ENCODE data around the gene SF3A1.
"Not testable (repeated sequence)": the region's sequence is repeated elsewhere in the genome, so short reads cannot be mapped to it uniquely, and the experiment has no call there.

DNA sequence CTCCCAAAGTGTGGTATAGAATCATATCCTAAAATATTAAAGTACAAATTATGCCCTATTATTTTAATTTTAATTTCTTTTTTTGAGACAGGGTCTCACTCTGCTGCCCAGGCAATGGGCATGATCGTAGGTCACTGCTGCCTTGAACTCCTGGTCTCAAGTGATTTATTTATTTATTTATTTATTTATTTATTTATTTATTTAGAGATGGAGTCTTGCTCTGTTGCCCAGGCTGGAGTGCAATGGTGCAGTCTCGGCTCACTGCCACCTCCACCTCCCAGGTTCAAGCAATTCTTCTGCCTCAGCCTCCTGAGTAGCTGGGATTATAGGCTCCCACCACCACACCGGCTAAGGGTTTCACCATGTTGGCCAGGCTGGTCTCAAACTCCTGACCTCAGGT lies 44.3 kb upstream of the SF3A1 start:
- not testable (repeated sequence) for TF ChIP-seq CTCF (IDR thresholded peaks at IDR 0.05; ENCODE audit: low read length); EZH2 (optimal IDR thresholded peaks at IDR 0.05; ENCODE audit: low read depth, low read length); EZH2phosphoT487 (IDR thresholded peaks at IDR 0.05; ENCODE audit: low read length)
